GM12878 (cell line): Measurements from ENCODE around the gene DIS3L2. TPM values are rescaled to one million over a fixed set of nuclear protein-coding genes. Genes with fewer than 3 reads are reported as not detected.

ENCODE experiments used
- ATAC-seq: fragments of 200-7000 bp; cut with Tn5 transposase; 3 replicates; pipeline ENCODE4 v1.9.1; 2020; ENCODE audit warnings: mild to moderate bottlenecking, moderate library complexity
- BruUV-seq: library from RNA; stranded (reverse); fragments of 400-500 nt; replicated peaks from 2 replicates; lab custom pipeline; 2021; lab: Mats Ljungman, UMichigan
- CTCF ChIA-PET: fragments of 300-600 bp; sonication (Branson Sonifier 250); formaldehyde crosslinking; extraction: SDS; loops from one replicate; lab custom pipeline; 2021; ENCODE audit warnings: inconsistent platforms; lab: Yijun Ruan, JAX
- POLR2A ChIA-PET: fragments of 350-600 bp; formaldehyde crosslinking; extraction: SDS; loops from one replicate; lab custom pipeline; 2021; ENCODE audit warnings: inconsistent platforms; lab: Charles Lee
- RAD21 ChIA-PET: fragments of 300-600 bp; sonication (Branson Sonifier 250); formaldehyde crosslinking; loops from one replicate; lab custom pipeline; 2023; ENCODE audit warnings: antibody characterized with exemption; ENCODE audit not compliant: unreplicated experiment; lab: Charles Lee
- SMC1A ChIA-PET: fragments of 300-600 bp; sonication (Branson Sonifier 250); formaldehyde crosslinking; loops from one replicate; lab custom pipeline; 2023; ENCODE audit not compliant: unreplicated experiment, uncharacterized antibody; lab: Charles Lee
- DNase-seq: peaks from one replicate; pipeline ENCODE4 v3.0.0-alpha.2; 2011; ENCODE audit warnings: low read depth, low spot score
- FAIRE-seq: peaks from 3 replicates; lab custom pipeline; 2011; peaks lifted over from hg19 to GRCh38; lab: Jason Lieb, UNC
- H2AFZ ChIP-seq: 2 replicates; pipeline ENCODE4 v1.6.0; 2011; ENCODE audit warnings: low read depth, low read length, control low read depth; ENCODE audit not compliant: control insufficient read depth
- H3K27ac ChIP-seq: 2 replicates; pipeline ENCODE4 v1.5.1; 2011; ENCODE audit warnings: control low read depth; ENCODE audit not compliant: control insufficient read depth, insufficient read depth
- H3K27me3 ChIP-seq, 2 experiments: replicated peaks in 1 of 2; 2 replicates each; pipeline versions ENCODE4 v1.6.0 to v1.6.1; 2011; ENCODE audit warnings: low read length in 1 of 2; ENCODE audit not compliant: control insufficient read depth in 2 of 2, insufficient read depth in 2 of 2
- H3K36me3 ChIP-seq, 2 experiments: 2 replicates each; pipeline ENCODE4 v1.5.1; 2011; ENCODE audit warnings: low read length in 1 of 2; ENCODE audit not compliant: control insufficient read depth in 2 of 2, insufficient read depth in 2 of 2
- H3K4me1 ChIP-seq: 2 replicates; pipeline ENCODE4 v1.6.1; 2011; ENCODE audit warnings: mild to moderate bottlenecking, low read length, moderate library complexity, mixed read lengths; ENCODE audit not compliant: control insufficient read depth, insufficient read depth
- H3K4me2 ChIP-seq: 2 replicates; pipeline ENCODE4 v1.6.0; 2011; ENCODE audit warnings: control low read depth; ENCODE audit not compliant: control insufficient read depth, insufficient read depth
- H3K4me3 ChIP-seq: fragments of 200-600 bp; sonication (generic); 2 replicates; pipeline ENCODE4 v1.5.1; 2016
- H3K79me2 ChIP-seq: 2 replicates; pipeline ENCODE4 v1.6.0; 2011; ENCODE audit warnings: low read length; ENCODE audit not compliant: control insufficient read depth, insufficient read depth
- H3K9ac ChIP-seq: 2 replicates; pipeline ENCODE4 v1.8.0; 2011; ENCODE audit warnings: low read length, control low read depth, mixed read lengths; ENCODE audit not compliant: control insufficient read depth, insufficient read depth
- H3K9me3 ChIP-seq: replicated peaks from 3 replicates; pipeline ENCODE4 v1.5.1; 2011; ENCODE audit warnings: mild to moderate bottlenecking, low read length; ENCODE audit not compliant: control insufficient read depth, insufficient read depth
- H4K20me1 ChIP-seq: 2 replicates; pipeline ENCODE4 v1.6.0; 2011; ENCODE audit not compliant: control insufficient read depth, insufficient read depth
- ESRRA ChIP-seq: IDR thresholded peaks from 2 replicates; pipeline ENCODE4 v1.6.1; 2012; ENCODE audit warnings: mild to moderate bottlenecking, low read length, improper control_type of control experiment
- GABPA ChIP-seq: IDR thresholded peaks from 2 replicates; pipeline ENCODE4 v1.6.1; 2014; ENCODE audit warnings: antibody characterized with exemption, low read depth, mild to moderate bottlenecking, inconsistent platforms
- HDGF ChIP-seq: fragments of 450-650 bp; IDR thresholded peaks from 2 replicates; pipeline ENCODE4 v1.6.1; 2016; ENCODE audit warnings: antibody characterized with exemption
- JUNB ChIP-seq: IDR thresholded peaks from 2 replicates; pipeline ENCODE4 v1.6.1; 2016; ENCODE audit warnings: antibody characterized with exemption, mild to moderate bottlenecking
- MEF2A ChIP-seq: IDR thresholded peaks from 2 replicates; pipeline ENCODE4 v1.6.1; 2011; ENCODE audit warnings: low read depth, mild to moderate bottlenecking, low read length, moderate library complexity; ENCODE audit not compliant: insufficient read depth
- MXI1 ChIP-seq: fragments of 150-350 bp; IDR thresholded peaks from 2 replicates; pipeline ENCODE4 v1.6.1; 2011; ENCODE audit warnings: low read depth, mild to moderate bottlenecking, inconsistent platforms, low read length, improper control_type of control experiment
- NRF1 ChIP-seq: conservative IDR thresholded peaks from 2 replicates; pipeline ENCODE4 v1.6.1; 2011; ENCODE audit warnings: mild to moderate bottlenecking, low read depth, low read length, improper control_type of control experiment
- PAX5 ChIP-seq: IDR thresholded peaks from 2 replicates; pipeline ENCODE4 v1.6.1; 2011; ENCODE audit warnings: low read depth, low read length, borderline replicate concordance
- PAX8 ChIP-seq: fragments of 450-650 bp; IDR thresholded peaks from 2 replicates; pipeline ENCODE4 v1.6.1; 2017; ENCODE audit warnings: mild to moderate bottlenecking, moderate library complexity
- SMC3 ChIP-seq: IDR thresholded peaks from 2 replicates; pipeline ENCODE4 v1.6.1; 2011; ENCODE audit warnings: low read length, improper control_type of control experiment, borderline replicate concordance
- SRF ChIP-seq, 2 experiments: IDR thresholded peaks; 2 replicates each; pipeline ENCODE4 v1.6.1; 2011; ENCODE audit warnings: low read depth in 2 of 2, low read length in 2 of 2, mild to moderate bottlenecking in 1 of 2, moderate library complexity in 1 of 2
- TCF3 ChIP-seq: IDR thresholded peaks from 2 replicates; pipeline ENCODE4 v1.6.1; 2012; ENCODE audit warnings: low read depth, mild to moderate bottlenecking, low read length, borderline replicate concordance; ENCODE audit not compliant: insufficient read depth
- ZNF24 ChIP-seq: fragments of 450-650 bp; IDR thresholded peaks from 2 replicates; pipeline ENCODE4 v1.6.1; 2017; ENCODE audit warnings: antibody characterized with exemption, mild to moderate bottlenecking
- WGBS: methylation state at CpG from one replicate; pipeline ENCODE4 v1.1.6; 2016; ENCODE audit warnings: low lambda C conversion rate; ENCODE audit not compliant: insufficient replicate concordance, insufficient coverage; ENCODE audit errors: missing lambda C conversion rate; 5-methylcytosine and 5-hydroxymethylcytosine counted together
- in situ Hi-C: fragments of 300-500 bp; cut with MboI; formaldehyde crosslinking; loops from 9 replicates; pipeline ENCODE4 v1.14.3; 2018; ENCODE audit warnings: mixed read lengths
- intact Hi-C: fragments of 100-400 bp; cut with micrococcal nuclease; formaldehyde crosslinking; loops from one replicate; pipeline ENCODE4 v1.14.2; 2022; ENCODE audit not compliant: unreplicated experiment
- polyA plus RNA-seq, 11 experiments: library from polyadenylated mRNA; depleted of rRNA in 4 of 11; unstranded in 6 of 11; stranded (reverse) in 5 of 11; fragments of >200 nt; fragmentation: Nextera tagmentation in 4 of 11; fragmentation: Illumina TruSeq in 1 of 11; extraction: Ambion mirVana in 4 of 11; extraction: Trizol in 1 of 11; gene quantifications; 1 replicate in 1 of 11; 2 replicates in 10 of 11; pipeline versions ENCODE4 v1.2.1 to v1.2.3, GENCODE V29; 2011 to 2016; ENCODE audit warnings: inconsistent platforms in 2 of 11, missing spikeins in 2 of 11, low read depth in 1 of 11
- total RNA-seq, 4 experiments: library from RNA; depleted of rRNA in 3 of 4; stranded (reverse); fragments of >200 nt in 3 of 4; fragmentation: Illumina TruSeq in 1 of 4; extraction: Trizol in 1 of 4; gene quantifications; 2 replicates each; pipeline versions ENCODE4 v1.2.1 to v1.2.3, GENCODE V29; 2013 to 2021
- TF ChIP-seq, protein P1 (sequence below): fragments of 450-650 bp; IDR thresholded peaks from 2 replicates; pipeline ENCODE4 v1.6.1; 2016; ENCODE audit warnings: mild to moderate bottlenecking

The DIS3L2 gene
- total and polyA plus RNA-seq, 10 of the 15 experiments (the other 5 are each of a cell fraction or from before 2014, with no cell fraction given), result 3.5 to 27.1 (median 16.0) TPM

GRCh38 chr2:232276733-232277313, 315.3 kb downstream of the DIS3L2 start (continued):
- TF ChIP-seq HDGF, result no peak
- no peak for TF ChIP-seq GABPA
- TF ChIP-seq ESRRA, result no peak
- TF ChIP-seq, all 136 proteins: peak for 0

- H4K20me1 ChIP-seq, result no peaks in the 10 kb centered on the region
- no peak overlapping the region for H3K4me2 ChIP-seq
- H3K27me3 ChIP-seq, result no peaks in the 10 kb centered on the region
- ChIA-PET RAD21 (no interaction called here), POLR2A (no interaction called here), CTCF (interaction anchor here (1.0 kb wide), 1 partner anchor 11 kb away, joined by 3 read pairs; no protein-coding TSS in a partner anchor), SMC1A (interaction anchor here (1.0 kb wide), 1 partner anchor 14 kb away, joined by 4 read pairs; no protein-coding TSS in a partner anchor)
- no peak for FAIRE-seq
- no peak for TF ChIP-seq NRF1
- no peak for TF ChIP-seq MEF2A
- TF ChIP-seq SRF (IDR thresholded peaks at IDR 0.05; ENCODE audit: low read depth in 2 of 2, low read length in 2 of 2), result no peak
- TF ChIP-seq MXI1, result no peak
- no peak for TF ChIP-seq ZNF24
- no peak for TF ChIP-seq PAX8
- TF ChIP-seq JUNB, result no peak
- no peak for TF ChIP-seq SMC3
- TF ChIP-seq TCF3, result no peak
- TF ChIP-seq, protein P1, sequence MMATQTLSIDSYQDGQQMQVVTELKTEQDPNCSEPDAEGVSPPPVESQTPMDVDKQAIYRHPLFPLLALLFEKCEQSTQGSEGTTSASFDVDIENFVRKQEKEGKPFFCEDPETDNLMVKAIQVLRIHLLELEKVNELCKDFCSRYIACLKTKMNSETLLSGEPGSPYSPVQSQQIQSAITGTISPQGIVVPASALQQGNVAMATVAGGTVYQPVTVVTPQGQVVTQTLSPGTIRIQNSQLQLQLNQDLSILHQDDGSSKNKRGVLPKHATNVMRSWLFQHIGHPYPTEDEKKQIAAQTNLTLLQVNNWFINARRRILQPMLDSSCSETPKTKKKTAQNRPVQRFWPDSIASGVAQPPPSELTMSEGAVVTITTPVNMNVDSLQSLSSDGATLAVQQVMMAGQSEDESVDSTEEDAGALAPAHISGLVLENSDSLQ, result no peak
- TF ChIP-seq PAX5, result no peak
- intact Hi-C loops (no loop called here), in situ Hi-C loops (no loop called here)
- H3K27ac ChIP-seq, result no peak overlapping the region
- 98% methylated on average over 3 of the region's 3 CpGs for WGBS
- no peaks in the 10 kb centered on the region; the same call in 2 of the 3 replicates for H3K9me3 ChIP-seq
- no peak overlapping the region for H2AFZ ChIP-seq
- no peak overlapping the region for H3K9ac ChIP-seq
- H3K4me1 ChIP-seq, result peaks cover 10% of the 10 kb centered on the region
- ATAC-seq, result no peak
- no peak for DNase-seq
- no peak overlapping the region for H3K4me3 ChIP-seq
- peaks cover 0 to 1% of the 10 kb centered on the region in 2 experiments; a peak in 2 of 4 replicates for H3K36me3 ChIP-seq
- H3K79me2 ChIP-seq, result no peaks in the 10 kb centered on the region
- no TSS peak for BruUV-seq
These were observed 317.0 kb downstream of the DIS3L2 start for GRCh38 chr2:232278534-232278933.
